ENCODE data around the gene PPL.
"Not testable (repeated sequence)": the region's sequence is repeated elsewhere in the genome, so short reads cannot be mapped to it uniquely, and the experiment has no call there.

Gene PPL

DNA sequence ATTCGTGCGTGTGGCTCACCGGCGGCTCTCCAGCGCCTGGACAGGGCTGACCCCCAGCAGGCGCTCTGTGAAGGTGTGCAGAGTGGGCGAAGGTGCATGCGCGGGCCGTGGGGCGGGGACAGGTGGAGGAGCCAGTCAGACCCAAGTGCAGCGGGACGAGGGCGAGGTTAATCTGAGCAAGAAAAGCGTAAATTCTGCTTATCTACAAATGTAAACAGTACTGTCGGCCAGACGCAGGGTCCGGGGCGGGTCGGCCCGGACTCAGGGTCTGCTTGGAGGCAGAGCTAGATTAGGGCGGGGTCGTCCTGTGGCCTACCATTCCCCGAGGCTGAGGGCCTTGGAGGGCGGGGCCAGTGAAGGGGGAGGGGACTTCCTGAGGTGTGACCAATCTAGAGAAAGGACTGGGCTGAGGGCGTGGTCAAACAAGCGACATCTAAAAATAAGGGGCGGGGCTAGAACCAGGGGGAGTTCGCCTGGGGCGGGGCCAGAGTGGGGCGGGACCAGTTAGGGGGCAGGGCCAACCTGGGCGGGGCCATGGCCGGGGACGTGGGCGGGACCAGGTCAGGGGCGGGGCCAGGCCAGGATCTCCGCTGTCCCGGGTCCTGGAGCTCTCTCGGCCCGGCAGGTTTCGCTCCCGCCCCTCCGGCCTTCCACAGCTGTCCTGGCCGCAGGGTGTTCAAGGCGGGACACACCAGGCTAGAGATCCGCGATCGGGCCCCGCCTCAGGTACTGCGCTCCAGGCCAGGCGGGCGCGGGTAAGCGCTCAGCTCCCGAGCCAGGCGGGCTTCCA, 21.0 kb upstream of the PPL start, which contains the start of gene SEC14L5:
TSS of gene SEC14L5 (plus strand) at position 611 of the 790 bp plus-strand sequence. CDS start 994 bp downstream, outside the sequence.
- H3K27me3 ChIP-seq (ENCODE audit: control insufficient read depth in 2 of 2, insufficient read depth in 2 of 2, low read length in 2 of 2): no peaks in the 10 kb centered on the region
- H3K4me1 ChIP-seq (ENCODE audit: control insufficient read depth in 2 of 2, insufficient read depth in 2 of 2, low read length in 2 of 2): peaks cover 16 to 19% of the 10 kb centered on the region in 2 donors
- H3K36me3 ChIP-seq (ENCODE audit: control insufficient read depth in 2 of 2, insufficient read depth in 2 of 2, low read length in 2 of 2): peaks cover 0 to 3% of the 10 kb centered on the region in 2 donors
- H3K27ac ChIP-seq (ENCODE audit: low read depth in 2 of 2, low read length in 2 of 2): peak within 1 kb of the TSS; percentile 84 to 90
- peak within 1 kb of the TSS; percentile 48 to 60 for H3K9ac ChIP-seq (ENCODE audit: low read depth in 1 of 2, low read length in 2 of 2)
- peak within 1 kb of the TSS; percentile 70 to 77 for H3K4me3 ChIP-seq (ENCODE audit: low read length in 2 of 2)
- H3K9me3 ChIP-seq (ENCODE audit: control insufficient read depth in 2 of 2, low read length in 2 of 2): no peaks in the 10 kb centered on the region

DNA sequence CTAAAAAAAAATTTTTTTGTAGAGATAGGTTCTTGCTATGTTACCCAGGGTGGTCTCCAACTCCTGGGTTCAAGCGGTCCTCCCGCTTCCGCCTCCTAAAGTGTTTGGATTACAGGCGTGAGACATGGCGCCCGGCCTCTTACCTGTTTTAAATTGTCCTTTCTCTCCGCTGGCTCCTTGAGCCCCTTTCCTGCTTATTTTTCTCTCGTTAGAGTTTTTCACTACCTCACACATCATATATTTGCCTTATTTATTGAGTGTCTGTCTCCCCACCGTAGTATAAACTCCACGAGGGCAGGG, 20.4 kb upstream of the PPL start:
- Histone ChIP-seq H3K9me3 (ENCODE audit: control insufficient read depth in 2 of 2, low read length in 2 of 2) (no peaks in the 10 kb centered on the region), H3K9ac (ENCODE audit: low read depth in 1 of 2, low read length in 2 of 2) (peak overlapping the region; percentile 48 to 60), H3K27me3 (ENCODE audit: control insufficient read depth in 2 of 2, insufficient read depth in 2 of 2, low read length in 2 of 2) (no peaks in the 10 kb centered on the region), H3K27ac (ENCODE audit: low read depth in 2 of 2, low read length in 2 of 2) (peak overlapping the region; percentile 84 to 90), H3K4me3 (ENCODE audit: low read length in 2 of 2) (peak overlapping the region; percentile 70 to 72), H3K36me3 (ENCODE audit: control insufficient read depth in 2 of 2, insufficient read depth in 2 of 2, low read length in 2 of 2) (peaks cover 0 to 3% of the 10 kb centered on the region in 2 donors), H3K4me1 (ENCODE audit: control insufficient read depth in 2 of 2, insufficient read depth in 2 of 2, low read length in 2 of 2) (peaks cover 16 to 19% of the 10 kb centered on the region in 2 donors)

DNA sequence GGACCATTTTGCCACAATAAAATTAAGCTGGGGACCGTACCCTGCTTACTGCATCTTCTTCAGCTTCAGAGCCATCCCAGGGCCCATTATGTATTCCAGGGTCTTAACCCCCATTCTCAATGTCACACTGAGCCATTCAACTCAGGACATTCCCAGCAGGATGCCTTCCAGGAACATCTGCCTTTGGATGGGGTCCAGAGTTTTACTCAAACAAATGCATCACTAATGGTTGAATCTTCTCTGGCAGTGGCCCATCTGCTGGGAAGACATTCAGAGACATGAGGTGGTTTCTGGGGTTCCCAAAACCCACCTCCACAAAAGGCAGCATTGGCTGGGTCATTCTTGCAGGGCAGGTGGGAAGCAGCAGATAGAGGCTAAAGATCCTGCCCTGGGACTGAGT, 17.8 kb upstream of the PPL start:
- no peak overlapping the region for H3K4me3 ChIP-seq (ENCODE audit: low read length in 2 of 2)
- H3K36me3 ChIP-seq (ENCODE audit: control insufficient read depth in 2 of 2, insufficient read depth in 2 of 2, low read length in 2 of 2): peaks cover 0 to 3% of the 10 kb centered on the region in 2 donors
- H3K9me3 ChIP-seq (ENCODE audit: control insufficient read depth in 2 of 2, low read length in 2 of 2): no peaks in the 10 kb centered on the region
- H3K9ac ChIP-seq (ENCODE audit: low read depth in 1 of 2, low read length in 2 of 2): no peak overlapping the region
- no peak overlapping the region for H3K27ac ChIP-seq (ENCODE audit: low read depth in 2 of 2, low read length in 2 of 2)
- H3K4me1 ChIP-seq (ENCODE audit: control insufficient read depth in 2 of 2, insufficient read depth in 2 of 2, low read length in 2 of 2): peaks cover 16 to 19% of the 10 kb centered on the region in 2 donors
- H3K27me3 ChIP-seq (ENCODE audit: control insufficient read depth in 2 of 2, insufficient read depth in 2 of 2, low read length in 2 of 2): no peaks in the 10 kb centered on the region

DNA sequence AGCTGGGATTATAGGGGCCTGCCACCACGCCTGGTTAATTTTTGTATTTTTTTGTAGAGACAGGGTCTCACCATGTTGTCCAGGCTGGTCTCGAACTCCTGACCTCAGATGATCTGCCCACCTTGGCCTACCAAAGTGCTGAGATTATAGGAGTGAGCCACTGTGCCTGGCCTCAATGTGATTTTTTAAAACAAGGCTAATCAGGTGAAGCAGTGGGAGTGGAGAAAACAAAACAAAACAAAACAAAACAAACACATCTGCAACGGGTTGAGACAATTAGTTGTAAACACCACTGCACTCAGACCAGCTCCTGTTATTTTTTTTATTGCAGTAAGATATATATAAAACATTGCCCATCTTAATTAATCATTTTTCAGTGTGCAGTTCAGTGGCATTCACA, 14.6 kb upstream of the PPL start:
- H3K36me3 ChIP-seq (ENCODE audit: control insufficient read depth in 2 of 2, insufficient read depth in 2 of 2, low read length in 2 of 2); H3K9ac ChIP-seq (ENCODE audit: low read depth in 1 of 2, low read length in 2 of 2); H3K27me3 ChIP-seq (ENCODE audit: control insufficient read depth in 2 of 2, insufficient read depth in 2 of 2, low read length in 2 of 2); H3K4me3 ChIP-seq (ENCODE audit: low read length in 2 of 2); H3K27ac ChIP-seq (ENCODE audit: low read depth in 2 of 2, low read length in 2 of 2); H3K9me3 ChIP-seq (ENCODE audit: control insufficient read depth in 2 of 2, low read length in 2 of 2); H3K4me1 ChIP-seq (ENCODE audit: control insufficient read depth in 2 of 2, insufficient read depth in 2 of 2, low read length in 2 of 2): not testable (repeated sequence)

DNA sequence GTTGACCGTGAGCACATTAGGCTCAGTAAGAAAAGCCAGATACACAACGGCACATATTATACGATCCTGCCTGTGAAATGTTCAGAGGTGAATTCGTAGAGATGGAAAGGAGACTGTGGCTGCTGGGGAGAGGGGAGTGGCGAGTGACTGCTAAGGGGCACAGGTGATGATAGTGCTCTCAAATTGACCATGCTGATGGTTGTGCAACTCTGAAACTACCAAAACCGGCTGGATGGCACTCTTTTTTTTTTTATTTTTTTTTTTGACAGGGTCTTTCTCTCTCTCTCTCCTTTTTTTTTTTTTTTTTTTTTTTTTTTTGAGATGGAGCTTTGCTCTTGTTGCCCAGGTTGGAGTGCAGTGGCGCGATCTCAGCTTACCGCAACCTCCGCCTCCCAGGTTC, 13.0 kb upstream of the PPL start:
- H3K9me3 ChIP-seq (ENCODE audit: control insufficient read depth in 2 of 2, low read length in 2 of 2): no peaks in the 10 kb centered on the region
- H3K27me3 ChIP-seq (ENCODE audit: control insufficient read depth in 2 of 2, insufficient read depth in 2 of 2, low read length in 2 of 2): no peaks in the 10 kb centered on the region
- H3K27ac ChIP-seq (ENCODE audit: low read depth in 2 of 2, low read length in 2 of 2): no peak overlapping the region
- H3K36me3 ChIP-seq (ENCODE audit: control insufficient read depth in 2 of 2, insufficient read depth in 2 of 2, low read length in 2 of 2): peaks cover 0 to 3% of the 10 kb centered on the region in 2 donors
- no peak overlapping the region for H3K9ac ChIP-seq (ENCODE audit: low read depth in 1 of 2, low read length in 2 of 2)
- H3K4me3 ChIP-seq (ENCODE audit: low read length in 2 of 2): no peak overlapping the region
- H3K4me1 ChIP-seq (ENCODE audit: control insufficient read depth in 2 of 2, insufficient read depth in 2 of 2, low read length in 2 of 2): peaks cover 10 to 11% of the 10 kb centered on the region in 2 donors

DNA sequence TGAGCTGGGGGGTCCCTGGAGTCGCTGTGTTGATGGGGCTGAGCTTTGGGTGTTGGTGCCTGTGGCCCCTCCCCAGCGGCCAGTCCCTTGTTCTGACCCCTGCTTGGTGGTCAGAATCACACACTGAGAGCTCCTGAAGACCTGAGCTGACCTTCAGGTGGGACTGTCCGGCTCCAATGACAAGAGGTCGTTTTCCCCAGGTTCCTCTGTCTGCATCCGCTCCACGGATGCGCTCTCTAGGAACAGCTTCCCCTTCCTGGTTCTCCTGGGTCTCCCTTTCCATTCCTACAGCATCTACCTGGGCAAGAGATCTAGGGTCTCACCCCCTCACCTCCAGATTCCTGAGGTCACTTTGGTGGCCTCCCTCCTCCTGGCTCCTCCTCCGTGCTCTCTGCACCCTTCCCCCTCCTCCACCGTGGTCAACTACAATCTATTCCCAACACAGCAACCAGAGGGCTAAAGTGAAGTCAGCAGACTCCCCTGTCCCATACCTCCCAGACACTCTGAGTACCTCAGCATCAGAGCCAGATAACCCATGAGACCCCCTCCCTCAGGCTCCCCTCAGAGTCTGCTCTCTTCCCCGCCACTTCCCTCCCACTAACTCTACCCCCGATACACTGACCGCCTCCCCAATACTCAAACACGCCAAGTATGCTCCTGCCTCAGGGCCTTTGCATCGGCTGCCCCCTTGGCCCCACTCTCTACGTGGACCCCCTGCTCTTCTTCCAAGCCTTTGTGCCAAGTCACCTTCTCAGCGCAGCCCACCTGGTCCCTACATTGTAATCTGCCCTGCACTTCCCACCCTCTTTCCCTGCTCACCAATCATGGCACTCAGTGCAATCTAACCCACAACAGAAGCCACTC, 12.2 kb upstream of the PPL start:
- Histone ChIP-seq H3K27me3 (ENCODE audit: control insufficient read depth in 2 of 2, insufficient read depth in 2 of 2, low read length in 2 of 2) (no peaks in the 10 kb centered on the region), H3K4me3 (ENCODE audit: low read length in 2 of 2) (no peak overlapping the region), H3K36me3 (ENCODE audit: control insufficient read depth in 2 of 2, insufficient read depth in 2 of 2, low read length in 2 of 2) (no peaks in the 10 kb centered on the region), H3K27ac (ENCODE audit: low read depth in 2 of 2, low read length in 2 of 2) (no peak overlapping the region), H3K9me3 (ENCODE audit: control insufficient read depth in 2 of 2, low read length in 2 of 2) (no peaks in the 10 kb centered on the region), H3K9ac (ENCODE audit: low read depth in 1 of 2, low read length in 2 of 2) (no peak overlapping the region), H3K4me1 (ENCODE audit: control insufficient read depth in 2 of 2, insufficient read depth in 2 of 2, low read length in 2 of 2) (peaks cover 11 to 15% of the 10 kb centered on the region in 2 donors)

DNA sequence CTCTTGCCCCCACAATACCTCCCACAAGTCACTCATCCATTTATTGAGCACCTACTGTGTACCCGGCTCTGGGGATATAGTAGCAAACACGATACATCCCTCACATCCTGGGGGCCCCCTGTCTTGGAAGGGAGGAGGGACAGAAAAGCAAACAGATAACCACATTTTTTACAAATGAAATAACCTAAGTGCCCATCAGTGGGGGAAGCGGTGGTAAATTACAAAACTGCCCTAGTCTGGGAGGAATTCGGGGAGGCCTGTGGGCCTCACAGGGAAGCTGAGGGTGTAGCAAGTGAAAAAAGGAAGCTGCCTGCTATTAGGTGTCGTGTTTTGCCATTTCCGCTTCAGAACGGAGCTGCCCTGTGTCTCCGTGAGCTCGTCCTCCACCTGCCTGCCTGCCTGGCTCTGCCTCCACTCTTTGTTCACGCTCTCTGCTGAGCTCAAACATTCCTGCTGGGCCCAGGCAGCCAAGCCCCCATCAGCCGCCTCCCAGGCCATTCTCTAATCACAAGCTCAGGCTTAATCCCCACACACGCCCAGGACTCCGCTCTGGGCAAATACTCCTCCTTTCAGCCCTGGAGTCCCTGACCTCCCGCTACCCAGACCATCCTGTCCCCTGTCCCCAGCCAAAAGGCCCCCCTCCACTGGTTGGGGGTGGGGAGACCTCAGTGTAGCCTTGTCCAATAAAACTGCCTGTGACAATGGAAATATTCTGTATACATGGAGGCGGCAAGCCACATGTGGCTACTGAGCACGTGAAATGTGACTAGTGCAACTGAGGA, 11.0 kb upstream of the PPL start:
- Histone ChIP-seq H3K9ac (ENCODE audit: low read depth in 1 of 2, low read length in 2 of 2) (peak overlapping the region in 1 of 2 donors; percentile 34), H3K27ac (ENCODE audit: low read depth in 2 of 2, low read length in 2 of 2) (peak overlapping the region in 1 of 2 donors; percentile 23), H3K36me3 (ENCODE audit: control insufficient read depth in 2 of 2, insufficient read depth in 2 of 2, low read length in 2 of 2) (no peaks in the 10 kb centered on the region), H3K27me3 (ENCODE audit: control insufficient read depth in 2 of 2, insufficient read depth in 2 of 2, low read length in 2 of 2) (no peaks in the 10 kb centered on the region), H3K9me3 (ENCODE audit: control insufficient read depth in 2 of 2, low read length in 2 of 2) (no peaks in the 10 kb centered on the region), H3K4me3 (ENCODE audit: low read length in 2 of 2) (no peak overlapping the region), H3K4me1 (ENCODE audit: control insufficient read depth in 2 of 2, insufficient read depth in 2 of 2, low read length in 2 of 2) (peaks cover 11 to 17% of the 10 kb centered on the region in 2 donors)

DNA sequence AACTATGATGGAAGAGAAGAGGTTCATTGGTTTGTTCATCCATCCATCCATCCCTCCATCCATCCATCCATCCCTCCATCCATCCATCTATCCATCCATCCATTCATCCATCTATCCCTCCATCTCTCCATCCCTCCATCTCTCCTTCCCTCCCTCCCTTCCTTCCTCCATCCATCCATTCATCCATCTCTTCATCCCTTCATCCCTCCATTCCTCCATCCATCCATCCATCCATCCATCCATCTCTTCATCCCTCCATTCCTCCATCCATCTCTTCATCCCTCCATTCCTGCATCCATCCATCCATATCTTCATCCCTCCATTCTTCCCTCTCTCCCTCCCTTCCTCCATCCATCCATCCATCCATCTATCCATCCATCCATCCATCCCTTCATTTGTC, 10.0 kb upstream of the PPL start:
- H3K4me3 ChIP-seq (ENCODE audit: low read length in 2 of 2): no peak overlapping the region
- H3K27ac ChIP-seq (ENCODE audit: low read depth in 2 of 2, low read length in 2 of 2): no peak overlapping the region
- H3K9ac ChIP-seq (ENCODE audit: low read depth in 1 of 2, low read length in 2 of 2): no peak overlapping the region
- H3K4me1 ChIP-seq (ENCODE audit: control insufficient read depth in 2 of 2, insufficient read depth in 2 of 2, low read length in 2 of 2): peaks cover 11 to 17% of the 10 kb centered on the region in 2 donors
- no peaks in the 10 kb centered on the region for H3K36me3 ChIP-seq (ENCODE audit: control insufficient read depth in 2 of 2, insufficient read depth in 2 of 2, low read length in 2 of 2)
- H3K27me3 ChIP-seq (ENCODE audit: control insufficient read depth in 2 of 2, insufficient read depth in 2 of 2, low read length in 2 of 2): no peaks in the 10 kb centered on the region
- no peaks in the 10 kb centered on the region for H3K9me3 ChIP-seq (ENCODE audit: control insufficient read depth in 2 of 2, low read length in 2 of 2)

DNA sequence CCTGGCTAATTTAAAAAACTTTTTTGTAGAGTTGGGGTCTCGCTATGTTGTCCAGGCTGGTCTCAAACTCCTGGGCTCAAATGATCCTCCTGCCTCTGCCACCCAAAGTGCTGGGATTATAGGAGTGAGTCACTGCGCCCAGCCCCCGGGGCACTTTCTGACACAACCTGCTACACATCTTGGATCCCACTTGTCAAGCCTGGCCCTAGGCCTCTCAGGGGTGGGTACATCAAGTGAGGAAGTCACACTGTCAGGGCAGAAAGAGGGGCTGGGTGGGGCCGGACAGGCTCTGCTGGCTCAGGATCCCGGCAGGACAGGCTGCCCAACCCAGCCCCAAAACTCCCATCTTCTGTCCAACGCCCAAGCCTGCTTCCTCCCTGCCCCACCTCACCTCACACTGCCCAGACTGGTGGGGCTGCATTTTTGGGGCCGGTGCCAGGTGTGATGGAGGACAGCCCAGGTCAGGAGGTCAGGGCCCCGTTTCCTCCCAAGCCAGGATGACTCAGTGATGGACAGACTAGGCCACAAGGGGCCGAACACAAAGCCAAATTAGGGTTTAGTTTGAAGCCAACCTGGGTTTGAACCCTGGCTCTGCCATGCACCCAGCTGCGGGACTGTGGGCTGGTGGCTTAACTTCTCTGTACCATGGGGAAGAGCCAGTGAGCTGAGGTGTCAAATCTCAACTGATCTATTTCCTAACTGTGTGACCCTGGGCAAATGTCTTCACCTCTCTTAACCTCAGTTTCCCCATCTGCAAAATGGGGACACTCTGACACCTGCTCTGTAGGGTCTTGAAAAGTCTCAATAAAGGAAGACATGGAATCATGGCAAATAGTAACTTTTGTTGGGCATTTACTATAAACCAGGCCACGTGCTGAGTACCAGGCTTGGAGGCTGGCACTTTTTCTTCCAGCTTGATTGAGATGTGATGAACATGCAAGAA, 8.9 kb upstream of the PPL start:
- peak overlapping the region in 1 of 2 donors; percentile 40 for H3K27ac ChIP-seq (ENCODE audit: low read depth in 2 of 2, low read length in 2 of 2)
- no peaks in the 10 kb centered on the region for H3K36me3 ChIP-seq (ENCODE audit: control insufficient read depth in 2 of 2, insufficient read depth in 2 of 2, low read length in 2 of 2)
- no peak overlapping the region for H3K9ac ChIP-seq (ENCODE audit: low read depth in 1 of 2, low read length in 2 of 2)
- H3K4me1 ChIP-seq (ENCODE audit: control insufficient read depth in 2 of 2, insufficient read depth in 2 of 2, low read length in 2 of 2): peaks cover 11 to 17% of the 10 kb centered on the region in 2 donors
- H3K4me3 ChIP-seq (ENCODE audit: low read length in 2 of 2): no peak overlapping the region
- no peaks in the 10 kb centered on the region for H3K27me3 ChIP-seq (ENCODE audit: control insufficient read depth in 2 of 2, insufficient read depth in 2 of 2, low read length in 2 of 2)
- no peaks in the 10 kb centered on the region for H3K9me3 ChIP-seq (ENCODE audit: control insufficient read depth in 2 of 2, low read length in 2 of 2)

Measured in mucosa of rectum (tissue), 2 donors.